Cardiac muscle cell (in vitro differentiated cells and primary cell): Measurements from ENCODE around the gene AGAP1. TPM values are rescaled to one million over a fixed set of nuclear protein-coding genes. Genes with fewer than 3 reads are reported as not detected.

Experiments
- DNase-seq, 2 donors: peaks; one replicate each; pipeline versions ENCODE4 v3.0.0 to v3.0.0-alpha.2; 2010 to 2017; ENCODE audit warnings: low read depth in 1 of 2, low spot score in 1 of 2
- H3K27ac ChIP-seq: fragments of 200-600 bp; sonication (generic); 2 replicates; pipeline ENCODE4 v1.5.1; 2016
- H3K27me3 ChIP-seq: fragments of 200-600 bp; sonication (generic); 2 replicates; pipeline ENCODE4 v1.6.0; 2016; ENCODE audit warnings: control low read depth
- H3K36me3 ChIP-seq: fragments of 200-600 bp; sonication (generic); 2 replicates; pipeline ENCODE4 v1.5.1; 2016; ENCODE audit warnings: control low read depth
- H3K4me1 ChIP-seq: fragments of 200-600 bp; sonication (generic); 2 replicates; pipeline ENCODE4 v1.8.1; 2017; ENCODE audit warnings: low read depth, mild to moderate bottlenecking, mixed run types
- H3K4me3 ChIP-seq: fragments of 200-600 bp; sonication (generic); 2 replicates; pipeline ENCODE4 v1.5.1; 2016; ENCODE audit warnings: mild to moderate bottlenecking
- H3K9me3 ChIP-seq: fragments of 200-600 bp; sonication (generic); 2 replicates; pipeline ENCODE4 v1.5.1; 2017; ENCODE audit warnings: low read depth, mild to moderate bottlenecking, control low read depth
- CTCF ChIP-seq: IDR thresholded peaks from 2 replicates; pipeline ENCODE4 v1.5.1; 2012; ENCODE audit warnings: low read depth, mild to moderate bottlenecking, low read length
- polyA plus RNA-seq: library from polyadenylated mRNA; unstranded; fragments of >200 nt; fragmentation: Nextera tagmentation; extraction: Ambion mirVana; gene quantifications from 2 replicates; pipeline ENCODE4 v1.2.1, GENCODE V29; 2016
- total RNA-seq: library from RNA; depleted of rRNA; stranded (reverse); fragments of >200 nt; gene quantifications from 2 replicates; pipeline ENCODE4 v1.2.3, GENCODE V29; 2016

AGAP1 gene
- total and polyA plus RNA-seq, 2 experiments from 2014 or later, result 8.6 to 38.2 TPM

- no peak for TF ChIP-seq CTCF
- Histone ChIP-seq H3K4me3 (no peak overlapping the region), H3K4me1 (no peaks in the 10 kb centered on the region), H3K27me3 (no peaks in the 10 kb centered on the region), H3K9me3 (no peaks in the 10 kb centered on the region), H3K36me3 (no peaks in the 10 kb centered on the region), H3K27ac (no peak overlapping the region)
- DNase-seq, result no peak
These were observed 582.0 kb downstream of the AGAP1 start for GRCh38 chr2:236075802-236076201.

GRCh38 chr2:236078297-236079255, 584.7 kb downstream of the AGAP1 start:
- no peak for TF ChIP-seq CTCF
- H3K27me3 ChIP-seq, result no peaks in the 10 kb centered on the region
- H3K9me3 ChIP-seq, result no peaks in the 10 kb centered on the region
- H3K4me3 ChIP-seq, result no peak overlapping the region
- H3K36me3 ChIP-seq, result no peaks in the 10 kb centered on the region
- no peak overlapping the region for H3K27ac ChIP-seq
- no peaks in the 10 kb centered on the region for H3K4me1 ChIP-seq
- DNase-seq, result peak in 1 of 2 donors; percentile 43

- no peak for TF ChIP-seq CTCF
- no peaks in the 10 kb centered on the region for H3K9me3 ChIP-seq
- peaks cover 1% of the 10 kb centered on the region for H3K4me1 ChIP-seq
- H3K27ac ChIP-seq, result no peak overlapping the region
- H3K27me3 ChIP-seq, result no peaks in the 10 kb centered on the region
- no peak overlapping the region for H3K4me3 ChIP-seq
- no peak for DNase-seq
- no peaks in the 10 kb centered on the region for H3K36me3 ChIP-seq
These were observed 586.6 kb downstream of the AGAP1 start for GRCh38 chr2:236080412-236080811.

DNA sequence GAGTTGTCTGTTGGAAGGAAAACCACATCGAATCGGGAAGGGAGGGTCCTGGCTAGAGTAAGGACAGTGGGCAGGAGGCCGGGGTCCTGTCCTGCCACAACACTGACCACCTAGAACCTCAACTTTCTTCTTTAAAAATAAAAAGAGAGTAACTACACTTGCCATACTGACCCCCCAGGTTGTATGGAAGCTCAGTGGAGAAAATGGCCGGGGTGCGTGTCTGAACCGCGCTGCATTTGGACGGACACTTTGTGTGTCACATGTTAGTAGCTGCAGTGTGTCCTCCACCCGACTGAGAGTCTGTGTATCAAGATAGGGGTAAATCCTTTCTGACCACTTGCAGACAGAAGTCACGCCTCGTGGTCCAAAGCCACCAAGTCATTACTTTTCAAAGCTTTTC, 587.3 kb downstream of the AGAP1 start:
- Histone ChIP-seq H3K9me3 (no peaks in the 10 kb centered on the region), H3K36me3 (no peaks in the 10 kb centered on the region), H3K4me1 (peaks cover 8% of the 10 kb centered on the region), H3K4me3 (no peak overlapping the region), H3K27ac (no peak overlapping the region), H3K27me3 (no peaks in the 10 kb centered on the region)
- no peak for DNase-seq
- TF ChIP-seq CTCF, result no peak

- H3K4me1 ChIP-seq, result peaks cover 17% of the 10 kb centered on the region
- H3K9me3 ChIP-seq, result no peaks in the 10 kb centered on the region
- no peak for DNase-seq
- H3K27ac ChIP-seq, result no peak overlapping the region
- TF ChIP-seq CTCF, result no peak
- H3K4me3 ChIP-seq, result no peak overlapping the region
- H3K27me3 ChIP-seq, result no peaks in the 10 kb centered on the region
- H3K36me3 ChIP-seq, result no peaks in the 10 kb centered on the region
These were observed 588.2 kb downstream of the AGAP1 start for GRCh38 chr2:236082061-236082460.
